CD8-positive, alpha-beta memory T cell (primary cell): ENCODE measurements around the gene ADGRL1. TPM values are rescaled to one million over a fixed set of nuclear protein-coding genes. Genes with fewer than 3 reads are reported as not detected.
"Not testable (repeated sequence)": the region's sequence is repeated elsewhere in the genome, so short reads cannot be mapped to it uniquely, and the experiment has no call there.

ENCODE experiments used
- CTCF ChIA-PET: fragments of 350-600 bp; sonication (Branson Sonifier 250); formaldehyde crosslinking; loops from one replicate; lab custom pipeline; 2021; ENCODE audit warnings: antibody characterized with exemption; lab: Charles Lee
- POLR2A ChIA-PET: fragments of 350-600 bp; sonication (Branson Sonifier 250); formaldehyde crosslinking; loops from one replicate; lab custom pipeline; 2021; ENCODE audit warnings: antibody characterized with exemption; lab: Charles Lee
- DNase-seq, 5 donors: peaks; one replicate each; pipeline versions ENCODE4 v3.0.0 to v3.0.0-alpha.2; 2020 to 2022; ENCODE audit warnings: mixed read lengths in 1 of 5
- H3K27ac ChIP-seq: one replicate; pipeline ENCODE4 v1.7.0; 2013; ENCODE audit warnings: low read depth, mild to moderate bottlenecking, low read length, moderate library complexity
- H3K27me3 ChIP-seq: 2 replicates; pipeline ENCODE4 v1.7.0; 2013; ENCODE audit warnings: low read length, mild to moderate bottlenecking; ENCODE audit not compliant: insufficient read depth, poor library complexity, severe bottlenecking
- H3K36me3 ChIP-seq: 2 replicates; pipeline ENCODE4 v1.7.0; 2013; ENCODE audit warnings: mild to moderate bottlenecking, low read length, moderate library complexity; ENCODE audit not compliant: insufficient read depth
- H3K4me1 ChIP-seq: 2 replicates; pipeline ENCODE4 v1.7.0; 2013; ENCODE audit warnings: mild to moderate bottlenecking, low read length, moderate library complexity; ENCODE audit not compliant: insufficient read depth
- H3K4me3 ChIP-seq: 2 replicates; pipeline ENCODE4 v1.7.0; 2013; ENCODE audit warnings: mild to moderate bottlenecking, low read length
- H3K9me3 ChIP-seq: 2 replicates; pipeline ENCODE4 v1.7.0; 2013; ENCODE audit warnings: mild to moderate bottlenecking, low read length
- H3K27ac Mint-ChIP-seq, 8 donors: one replicate each; pipeline ENCODE4 v1.8.0; 2020 to 2021; ENCODE audit warnings: mixed read lengths in 8 of 8, mild to moderate bottlenecking in 6 of 8, inconsistent platforms in 3 of 8, moderate library complexity in 3 of 8
- H3K27me3 Mint-ChIP-seq, 2 donors: one replicate each; pipeline ENCODE4 v1.8.0; 2020 to 2021; ENCODE audit warnings: mixed read lengths in 2 of 2, mild to moderate bottlenecking in 1 of 2, moderate library complexity in 1 of 2
- H3K36me3 Mint-ChIP-seq, 3 donors: one replicate each; pipeline ENCODE4 v1.8.0; 2020 to 2021; ENCODE audit warnings: mixed read lengths in 3 of 3, inconsistent platforms in 1 of 3, mild to moderate bottlenecking in 1 of 3
- H3K4me1 Mint-ChIP-seq, 3 donors: one replicate each; pipeline ENCODE4 v1.8.0; 2020 to 2021; ENCODE audit warnings: mixed read lengths in 3 of 3, inconsistent platforms in 1 of 3, mild to moderate bottlenecking in 1 of 3
- H3K4me3 Mint-ChIP-seq, 7 donors: one replicate each; pipeline ENCODE4 v1.8.0; 2020 to 2021; ENCODE audit warnings: mixed read lengths in 7 of 7, mild to moderate bottlenecking in 6 of 7, moderate library complexity in 4 of 7, inconsistent platforms in 2 of 7
- H3K9me3 Mint-ChIP-seq, 5 donors: one replicate each; pipeline ENCODE4 v1.8.0; 2020 to 2022; ENCODE audit warnings: mixed read lengths in 5 of 5, mild to moderate bottlenecking in 3 of 5, moderate library complexity in 2 of 5, inconsistent platforms in 1 of 5
- polyA plus RNA-seq: library from polyadenylated mRNA; unstranded; fragments of 300-500 nt; fragmentation: Illumina TruSeq; gene quantifications from one replicate; pipeline ENCODE4 v1.2.3, GENCODE V29; 2021
- total RNA-seq, 2 experiments: library from RNA; stranded (reverse); gene quantifications; one replicate each; pipeline ENCODE4 v1.2.3, GENCODE V29; 2021

Gene ADGRL1
- total and polyA plus RNA-seq, 3 experiments from 2014 or later = 0.81 to 5.8 (median 5.8) TPM

GRCh38 chr19:14210182-14210581, 4.2 kb upstream of the ADGRL1 start:
- H3K36me3 ChIP-seq, DNase-seq, H3K4me1 ChIP-seq, H3K9me3 ChIP-seq, H3K9me3 Mint-ChIP-seq, H3K27me3 ChIP-seq, H3K27ac ChIP-seq, H3K4me3 ChIP-seq, POLR2A ChIA-PET, CTCF ChIA-PET, H3K27me3 Mint-ChIP-seq, H3K36me3 Mint-ChIP-seq: not testable (repeated sequence)
- Mint-ChIP-seq H3K4me3 (peak overlapping the region in 3 of 7 donors; percentile 28 to 65 (median 59)), H3K27ac (peak overlapping the region in 1 of 8 donors; percentile 41), H3K4me1 (peaks cover 7 to 30% (median 10%) of the 10 kb centered on the region in 3 donors)

- H3K9me3 Mint-ChIP-seq, H3K36me3 ChIP-seq, H3K27ac ChIP-seq, H3K27me3 Mint-ChIP-seq, H3K27me3 ChIP-seq, POLR2A ChIA-PET, DNase-seq, H3K4me1 ChIP-seq, H3K4me3 ChIP-seq, H3K9me3 ChIP-seq, H3K36me3 Mint-ChIP-seq: not testable (repeated sequence)
- Mint-ChIP-seq H3K4me3 (peak overlapping the region in 5 of 7 donors; percentile 33 to 61 (median 47)), H3K27ac (peak overlapping the region in 2 of 8 donors; percentile 41 to 95), H3K4me1 (peaks cover 12 to 37% (median 15%) of the 10 kb centered on the region in 3 donors)
- CTCF ChIA-PET = interaction anchor here (1.0 kb wide), 1 partner anchor 139 kb away, joined by 3 read pairs; no protein-coding TSS in a partner anchor
Observed at GRCh38 chr19:14209401-14209800, 3.4 kb upstream of the ADGRL1 start.

- H3K27me3 Mint-ChIP-seq, H3K4me3 ChIP-seq, POLR2A ChIA-PET, H3K9me3 ChIP-seq, DNase-seq, H3K4me1 ChIP-seq, H3K27ac ChIP-seq, H3K36me3 Mint-ChIP-seq, H3K9me3 Mint-ChIP-seq, H3K36me3 ChIP-seq, H3K27me3 ChIP-seq: not testable (repeated sequence)
- peaks cover 20 to 45% (median 22%) of the 10 kb centered on the region in 3 donors for H3K4me1 Mint-ChIP-seq
- H3K4me3 Mint-ChIP-seq = peak overlapping the region in 5 of 7 donors; percentile 19 to 99 (median 88)
- CTCF ChIA-PET = interaction anchor here (1.0 kb wide), 1 partner anchor 140 kb away, joined by 3 read pairs; no protein-coding TSS in a partner anchor
- H3K27ac Mint-ChIP-seq = peak overlapping the region in 1 of 8 donors; percentile 89
Observed at GRCh38 chr19:14208496-14208895, 2.5 kb upstream of the ADGRL1 start.

- H3K36me3 Mint-ChIP-seq, H3K4me1 ChIP-seq, H3K27me3 ChIP-seq, H3K27me3 Mint-ChIP-seq, DNase-seq, H3K9me3 Mint-ChIP-seq, POLR2A ChIA-PET, CTCF ChIA-PET, H3K9me3 ChIP-seq, H3K36me3 ChIP-seq: not testable (repeated sequence)
- Mint-ChIP-seq H3K4me3 (peak overlapping the region; percentile 88 to 99 (median 96)), H3K27ac (peak overlapping the region in 6 of 8 donors; percentile 89 to 99 (median 93)), H3K4me1 (peaks cover 20 to 51% (median 22%) of the 10 kb centered on the region in 3 donors)
- Histone ChIP-seq H3K4me3 (peak overlapping the region; percentile 81), H3K27ac (peak overlapping the region; percentile 71)
Observed at GRCh38 chr19:14207796-14208195, 1.8 kb upstream of the ADGRL1 start.

- H3K9me3 Mint-ChIP-seq, H3K9me3 ChIP-seq, H3K4me1 ChIP-seq, H3K36me3 ChIP-seq, H3K27me3 ChIP-seq, H3K36me3 Mint-ChIP-seq, POLR2A ChIA-PET, CTCF ChIA-PET, H3K27me3 Mint-ChIP-seq: not testable (repeated sequence)
- peak overlapping the region; percentile 71 to 99 (median 93) for H3K27ac Mint-ChIP-seq
- peak overlapping the region; percentile 81 for H3K4me3 ChIP-seq
- DNase-seq = peak; percentile 69 to 89 (median 81)
- peaks cover 20 to 55% (median 24%) of the 10 kb centered on the region in 3 donors for H3K4me1 Mint-ChIP-seq
- peak overlapping the region; percentile 88 to 99 (median 96) for H3K4me3 Mint-ChIP-seq
- H3K27ac ChIP-seq = peak overlapping the region; percentile 71
Observed at GRCh38 chr19:14206737-14207726, 1.1 kb upstream of the ADGRL1 start.

GRCh38 chr19:14206308-14206707, 339 bp upstream of the ADGRL1 start:
- H3K27me3 ChIP-seq, H3K9me3 Mint-ChIP-seq, H3K4me1 ChIP-seq, H3K27me3 Mint-ChIP-seq, H3K27ac Mint-ChIP-seq, H3K36me3 ChIP-seq, H3K4me3 ChIP-seq, H3K27ac ChIP-seq, H3K9me3 ChIP-seq, CTCF ChIA-PET, H3K36me3 Mint-ChIP-seq: not testable (repeated sequence)
- peak in 3 of 5 donors; percentile 19 to 57 (median 24) for DNase-seq
- Mint-ChIP-seq H3K4me3 (peak overlapping the region in 1 of 7 donors; percentile 63), H3K4me1 (peaks cover 20 to 60% (median 26%) of the 10 kb centered on the region in 3 donors)
- POLR2A ChIA-PET = interaction anchor here (0.6 kb wide), 1 partner anchor 57 kb away, joined by 3 read pairs; no protein-coding TSS in a partner anchor

DNA sequence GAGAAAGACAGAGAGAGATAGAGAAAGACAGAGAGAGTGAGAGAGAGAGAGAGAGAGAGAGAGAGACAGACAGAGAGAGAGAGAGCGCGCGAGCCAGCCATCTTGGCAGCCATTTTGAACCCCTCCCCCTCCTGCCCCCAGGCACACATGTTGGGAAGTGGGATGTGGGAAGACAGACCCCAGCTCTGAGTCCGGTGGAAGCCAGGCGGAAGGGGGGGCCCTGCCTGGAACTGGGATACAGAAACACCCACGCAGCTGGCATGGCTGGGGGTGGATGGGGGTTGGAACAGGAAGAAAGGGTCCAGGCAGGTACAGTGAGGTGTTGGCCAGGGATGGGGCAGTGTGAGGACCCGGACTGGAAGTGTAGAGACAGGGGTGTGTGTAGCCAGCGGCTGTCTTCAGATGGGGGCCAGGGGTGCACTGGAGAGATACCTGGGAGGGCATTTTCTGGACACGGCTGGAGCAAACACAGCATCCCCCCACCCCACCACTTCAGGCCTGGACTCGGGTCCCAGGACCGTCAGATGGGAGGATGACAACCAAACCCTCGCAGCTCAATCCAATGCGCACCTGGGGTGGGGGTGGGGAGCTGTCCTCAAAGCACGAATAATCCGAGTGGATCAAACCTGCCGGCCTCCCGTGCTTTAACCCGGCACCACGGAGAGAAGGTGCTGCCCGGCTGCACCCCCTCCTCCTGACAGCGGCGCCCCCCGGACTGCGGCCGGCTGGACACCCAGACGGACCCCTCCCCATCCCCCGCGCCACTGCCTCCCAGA, 1.1 kb downstream of the ADGRL1 start:
- H3K9me3 ChIP-seq, H3K27me3 Mint-ChIP-seq, CTCF ChIA-PET, H3K36me3 ChIP-seq, H3K9me3 Mint-ChIP-seq, H3K27ac ChIP-seq, H3K27me3 ChIP-seq, POLR2A ChIA-PET, DNase-seq, H3K4me1 ChIP-seq, H3K36me3 Mint-ChIP-seq: not testable (repeated sequence)
- peak overlapping the region; percentile 63 to 92 (median 87) for H3K4me3 Mint-ChIP-seq
- peaks cover 25 to 64% (median 30%) of the 10 kb centered on the region in 3 donors for H3K4me1 Mint-ChIP-seq
- H3K4me3 ChIP-seq = peak overlapping the region; percentile 26
- H3K27ac Mint-ChIP-seq = peak overlapping the region; percentile 43 to 89 (median 78)
